ENCODE measurements around the gene ITGB8. TPM values are rescaled to one million over a fixed set of nuclear protein-coding genes. Genes with fewer than 3 reads are reported as not detected.

The ITGB8 gene
- total and polyA plus RNA-seq, 2 experiments from 2014 or later, result 0.71 to 3.0 TPM

GRCh38 chr7:20365486-20365885, 34.8 kb downstream of the ITGB8 start (continued):
- TF ChIP-seq ZNF462 (CRISPR knock-in tag; IDR thresholded peaks at IDR 0.05) (no peak), CREB1 (CRISPR knock-in tag; IDR thresholded peaks at IDR 0.05; ENCODE audit: low read depth) (no peak), ZNF114 (CRISPR knock-in tag; IDR thresholded peaks at IDR 0.05) (no peak), CTCF (conservative IDR thresholded peaks at IDR 0.05; ENCODE audit: low read depth in 2 of 2) (no peak), NANOG (IDR thresholded peaks at IDR 0.05; ENCODE audit: borderline replicate concordance) (no peak), EZH2phosphoT487 (IDR thresholded peaks at IDR 0.05; ENCODE audit: unreplicated experiment) (no peak), POLR2AphosphoS5 (IDR thresholded peaks at IDR 0.05; ENCODE audit: low read depth) (no peak)

DNA sequence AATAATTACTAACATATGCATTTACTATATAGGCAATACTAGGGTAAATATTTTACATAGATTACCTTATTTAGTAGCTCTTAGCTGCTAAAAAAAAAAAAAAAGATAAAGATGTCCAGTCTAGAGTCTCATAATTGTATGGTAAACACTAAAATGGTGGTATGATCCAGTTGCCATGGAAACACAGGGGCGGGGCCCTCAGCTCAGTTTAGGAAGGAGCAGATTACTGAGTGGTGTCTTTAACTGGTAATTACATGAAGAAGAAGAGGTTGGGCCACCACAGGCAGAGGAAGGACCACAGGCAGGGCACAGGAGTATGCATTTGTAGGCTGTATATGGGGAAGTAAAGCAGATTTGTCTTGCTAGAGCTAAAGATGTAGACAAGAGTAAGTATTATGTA, 43.7 kb downstream of the ITGB8 start:
- Histone ChIP-seq H3K9me2 (ENCODE audit: insufficient read depth) (no peaks in the 10 kb centered on the region), H3K4me1 (ENCODE audit: insufficient read depth) (no peaks in the 10 kb centered on the region), H2AFZ (no peak overlapping the region), H4K20me1 (replicated peaks; ENCODE audit: insufficient read depth) (no peaks in the 10 kb centered on the region), H3K4me2 (no peak overlapping the region), H3K79me2 (replicated peaks; ENCODE audit: insufficient read depth) (no peaks in the 10 kb centered on the region), H3K4me3 (no peak overlapping the region), H3K27me3 (ENCODE audit: insufficient read depth) (no peaks in the 10 kb centered on the region), H3K27ac (ENCODE audit: low read depth) (no peak overlapping the region), H3F3A (replicated peaks; ENCODE audit: low read depth) (no peaks in the 10 kb centered on the region), H3K36me3 (ENCODE audit: insufficient read depth) (no peaks in the 10 kb centered on the region)
- Mint-ChIP-seq H3K36me3 (ENCODE audit: low read depth) (no peaks in the 10 kb centered on the region), H3K27ac (no peak overlapping the region), H3K27me3 (ENCODE audit: insufficient read depth, low read depth, poor library complexity) (peaks cover 5% of the 10 kb centered on the region), H3K4me3 (no peak overlapping the region), H3K4me1 (no peaks in the 10 kb centered on the region), H3K9me3 (no peaks in the 10 kb centered on the region)
- DNase-seq (ENCODE audit: low spot score) (no peak), ATAC-seq (no peak)
- no peak for TF ChIP-seq NANOG (IDR thresholded peaks at IDR 0.05; ENCODE audit: borderline replicate concordance)
- no peak for TF ChIP-seq CTCF (conservative IDR thresholded peaks at IDR 0.05; ENCODE audit: low read depth in 2 of 2)
- TF ChIP-seq CREB1 (CRISPR knock-in tag; IDR thresholded peaks at IDR 0.05; ENCODE audit: low read depth), result no peak
- TF ChIP-seq, protein P1, sequence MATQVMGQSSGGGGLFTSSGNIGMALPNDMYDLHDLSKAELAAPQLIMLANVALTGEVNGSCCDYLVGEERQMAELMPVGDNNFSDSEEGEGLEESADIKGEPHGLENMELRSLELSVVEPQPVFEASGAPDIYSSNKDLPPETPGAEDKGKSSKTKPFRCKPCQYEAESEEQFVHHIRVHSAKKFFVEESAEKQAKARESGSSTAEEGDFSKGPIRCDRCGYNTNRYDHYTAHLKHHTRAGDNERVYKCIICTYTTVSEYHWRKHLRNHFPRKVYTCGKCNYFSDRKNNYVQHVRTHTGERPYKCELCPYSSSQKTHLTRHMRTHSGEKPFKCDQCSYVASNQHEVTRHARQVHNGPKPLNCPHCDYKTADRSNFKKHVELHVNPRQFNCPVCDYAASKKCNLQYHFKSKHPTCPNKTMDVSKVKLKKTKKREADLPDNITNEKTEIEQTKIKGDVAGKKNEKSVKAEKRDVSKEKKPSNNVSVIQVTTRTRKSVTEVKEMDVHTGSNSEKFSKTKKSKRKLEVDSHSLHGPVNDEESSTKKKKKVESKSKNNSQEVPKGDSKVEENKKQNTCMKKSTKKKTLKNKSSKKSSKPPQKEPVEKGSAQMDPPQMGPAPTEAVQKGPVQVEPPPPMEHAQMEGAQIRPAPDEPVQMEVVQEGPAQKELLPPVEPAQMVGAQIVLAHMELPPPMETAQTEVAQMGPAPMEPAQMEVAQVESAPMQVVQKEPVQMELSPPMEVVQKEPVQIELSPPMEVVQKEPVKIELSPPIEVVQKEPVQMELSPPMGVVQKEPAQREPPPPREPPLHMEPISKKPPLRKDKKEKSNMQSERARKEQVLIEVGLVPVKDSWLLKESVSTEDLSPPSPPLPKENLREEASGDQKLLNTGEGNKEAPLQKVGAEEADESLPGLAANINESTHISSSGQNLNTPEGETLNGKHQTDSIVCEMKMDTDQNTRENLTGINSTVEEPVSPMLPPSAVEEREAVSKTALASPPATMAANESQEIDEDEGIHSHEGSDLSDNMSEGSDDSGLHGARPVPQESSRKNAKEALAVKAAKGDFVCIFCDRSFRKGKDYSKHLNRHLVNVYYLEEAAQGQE (IDR thresholded peaks at IDR 0.05; ENCODE audit: unreplicated experiment), result no peak
- no peak for TF ChIP-seq STAT1 (IDR thresholded peaks at IDR 0.05; ENCODE audit: unreplicated experiment)

Measured in GM23338 (cell line).